Left ventricle myocardium inferior (tissue), 1 donor: ENCODE results near the gene GAB2. TPM values are rescaled to one million over a fixed set of nuclear protein-coding genes. Genes with fewer than 3 reads are reported as not detected.
"Not testable (repeated sequence)": the region's sequence is repeated elsewhere in the genome, so short reads cannot be mapped to it uniquely, and the experiment has no call there.

Source experiments
- DNase-seq: peaks from one replicate; pipeline ENCODE4 v3.0.0-alpha.2; 2020
- H3K27ac ChIP-seq: fragments of 200-600 bp; replicated peaks from 2 replicates; pipeline ENCODE4 v1.8.0; 2021
- H3K27me3 ChIP-seq: fragments of 200-600 bp; 2 replicates; pipeline ENCODE4 v1.8.0; 2021; ENCODE audit warnings: low read depth
- H3K36me3 ChIP-seq: fragments of 200-600 bp; 2 replicates; pipeline ENCODE4 v1.8.0; 2021
- H3K4me1 ChIP-seq: fragments of 200-600 bp; 2 replicates; pipeline ENCODE4 v1.8.0; 2021
- H3K4me3 ChIP-seq: fragments of 200-600 bp; 2 replicates; pipeline ENCODE4 v1.8.0; 2021; ENCODE audit warnings: mild to moderate bottlenecking, moderate library complexity
- H3K9me3 ChIP-seq: fragments of 200-600 bp; replicated peaks from 2 replicates; pipeline ENCODE4 v1.8.0; 2021
- CTCF ChIP-seq: fragments of 200-600 bp; IDR thresholded peaks from 2 replicates; pipeline ENCODE4 v1.8.0; 2021; ENCODE audit warnings: antibody characterized with exemption, mild to moderate bottlenecking, borderline replicate concordance
- intact Hi-C: fragments of 100-400 bp; cut with micrococcal nuclease; formaldehyde crosslinking; loops from one replicate; pipeline ENCODE4 v1.11.0; 2022
- total RNA-seq: library from RNA; stranded (reverse); fragmentation: NEBNext Ultra II Directional; extraction: Animal tissue kit (Norgen Biotek cat#: 25700); gene quantifications from one replicate; pipeline ENCODE4 v1.2.1, GENCODE V29; 2021
- donor health status: DM: no; HTN: yes; CAD: no; lungs with severe emphysema.

GAB2 gene
- total RNA-seq, 1 donor from 2014 or later, result 27.4 TPM

- Histone ChIP-seq H3K27ac (no peak overlapping the region), H3K4me3 (no peak overlapping the region), H3K4me1 (peaks cover 37% of the 10 kb centered on the region), H3K36me3 (peaks cover 37% of the 10 kb centered on the region), H3K27me3 (no peaks in the 10 kb centered on the region), H3K9me3 (no peaks in the 10 kb centered on the region)
- DNase-seq, result no peak
- TF ChIP-seq CTCF, result no peak
- intact Hi-C loops, result loop anchor here (5.0 to 10.0 kb wide), 2 partner anchors 195 to 338 kb away; no protein-coding TSS in a partner anchor
Observed at GRCh38 chr11:78226684-78227680, 190.6 kb downstream of the GAB2 start.

- no peak for DNase-seq
- no peaks in the 10 kb centered on the region for H3K27me3 ChIP-seq
- H3K9me3 ChIP-seq, result no peaks in the 10 kb centered on the region
- no peak for TF ChIP-seq CTCF
- peaks cover 57% of the 10 kb centered on the region for H3K36me3 ChIP-seq
- H3K27ac ChIP-seq, result no peak overlapping the region
- peaks cover 19% of the 10 kb centered on the region for H3K4me1 ChIP-seq
- H3K4me3 ChIP-seq, result no peak overlapping the region
- intact Hi-C loops, result loop anchor here (5.0 to 10.0 kb wide), 2 partner anchors 197 to 340 kb away; no protein-coding TSS in a partner anchor
Observed at GRCh38 chr11:78224906-78225420, 192.7 kb downstream of the GAB2 start.

- no peak for TF ChIP-seq CTCF
- H3K4me3 ChIP-seq, result no peak overlapping the region
- H3K9me3 ChIP-seq, result no peaks in the 10 kb centered on the region
- H3K4me1 ChIP-seq, result peaks cover 15% of the 10 kb centered on the region
- DNase-seq, result no peak
- intact Hi-C loops, result loop anchor here (10.0 kb wide), 1 partner anchor 340 kb away; no protein-coding TSS in a partner anchor
- H3K36me3 ChIP-seq, result peaks cover 61% of the 10 kb centered on the region
- no peaks in the 10 kb centered on the region for H3K27me3 ChIP-seq
- H3K27ac ChIP-seq, result no peak overlapping the region
Observed at GRCh38 chr11:78224506-78224905, 193.1 kb downstream of the GAB2 start.

- H3K4me1 ChIP-seq, result peaks cover 4% of the 10 kb centered on the region
- H3K36me3 ChIP-seq, result peaks cover 72% of the 10 kb centered on the region
- no peak overlapping the region for H3K27ac ChIP-seq
- no peaks in the 10 kb centered on the region for H3K9me3 ChIP-seq
- no peaks in the 10 kb centered on the region for H3K27me3 ChIP-seq
- intact Hi-C loops, result loop anchor here (10.0 kb wide), 1 partner anchor 341 kb away; no protein-coding TSS in a partner anchor
- no peak for DNase-seq
- no peak overlapping the region for H3K4me3 ChIP-seq
- no peak for TF ChIP-seq CTCF
Observed at GRCh38 chr11:78223320-78223954, 194.2 kb downstream of the GAB2 start.

DNA sequence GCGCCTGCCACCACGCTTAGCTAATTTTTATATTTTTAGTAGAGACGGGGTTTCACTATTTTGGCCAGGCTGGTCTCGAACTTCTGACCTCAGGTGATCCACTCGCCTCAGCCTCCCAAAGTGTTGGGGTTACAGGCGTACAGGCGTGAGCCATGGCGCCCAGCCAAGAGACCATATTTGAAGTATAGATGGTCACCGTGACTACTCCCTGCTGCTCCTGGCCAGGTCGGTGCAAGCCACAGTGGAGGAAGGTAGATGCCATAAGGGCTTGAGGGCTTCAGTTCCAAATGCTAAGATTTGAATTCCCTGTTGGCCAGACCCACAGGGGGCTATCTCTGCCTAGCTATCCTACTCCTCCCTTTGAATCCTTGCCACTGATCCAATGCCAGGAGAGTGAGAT lies 194.9 kb downstream of the GAB2 start:
- intact Hi-C loops, result loop anchor here (10.0 kb wide), 1 partner anchor 342 kb away; no protein-coding TSS in a partner anchor
- H3K4me3 ChIP-seq, H3K27me3 ChIP-seq, H3K27ac ChIP-seq, H3K9me3 ChIP-seq, H3K4me1 ChIP-seq, DNase-seq: not testable (repeated sequence)
- H3K36me3 ChIP-seq, result peaks cover 79% of the 10 kb centered on the region
